B cell (primary cell): ENCODE data around the gene TIAM1.

Experiments
- CTCF ChIP-seq: fragments of 200-600 bp; IDR thresholded peaks from one replicate; pipeline ENCODE4 v1.8.0; 2022; ENCODE audit warnings: antibody characterized with exemption, mild to moderate bottlenecking
- EZH2 ChIP-seq: IDR thresholded peaks from 2 replicates; pipeline ENCODE4 v1.6.1; 2012; ENCODE audit warnings: borderline replicate concordance, low read depth, mild to moderate bottlenecking, moderate library complexity, low read length; ENCODE audit not compliant: insufficient read depth, poor library complexity, severe bottlenecking

- TF ChIP-seq CTCF (no peak), EZH2 (no peak)
Observed at GRCh38 chr21:31352836-31353235, 8.8 kb upstream of the TIAM1 start.
